Measurements from ENCODE around the gene G6PC3. TPM values are rescaled to one million over a fixed set of nuclear protein-coding genes. Genes with fewer than 3 reads are reported as not detected.

The G6PC3 gene
- total and polyA plus RNA-seq, 10 of the 15 experiments (the other 5 are each of a cell fraction or from before 2014, with no cell fraction given), result 13.0 to 93.7 (median 43.0) TPM

DNA sequence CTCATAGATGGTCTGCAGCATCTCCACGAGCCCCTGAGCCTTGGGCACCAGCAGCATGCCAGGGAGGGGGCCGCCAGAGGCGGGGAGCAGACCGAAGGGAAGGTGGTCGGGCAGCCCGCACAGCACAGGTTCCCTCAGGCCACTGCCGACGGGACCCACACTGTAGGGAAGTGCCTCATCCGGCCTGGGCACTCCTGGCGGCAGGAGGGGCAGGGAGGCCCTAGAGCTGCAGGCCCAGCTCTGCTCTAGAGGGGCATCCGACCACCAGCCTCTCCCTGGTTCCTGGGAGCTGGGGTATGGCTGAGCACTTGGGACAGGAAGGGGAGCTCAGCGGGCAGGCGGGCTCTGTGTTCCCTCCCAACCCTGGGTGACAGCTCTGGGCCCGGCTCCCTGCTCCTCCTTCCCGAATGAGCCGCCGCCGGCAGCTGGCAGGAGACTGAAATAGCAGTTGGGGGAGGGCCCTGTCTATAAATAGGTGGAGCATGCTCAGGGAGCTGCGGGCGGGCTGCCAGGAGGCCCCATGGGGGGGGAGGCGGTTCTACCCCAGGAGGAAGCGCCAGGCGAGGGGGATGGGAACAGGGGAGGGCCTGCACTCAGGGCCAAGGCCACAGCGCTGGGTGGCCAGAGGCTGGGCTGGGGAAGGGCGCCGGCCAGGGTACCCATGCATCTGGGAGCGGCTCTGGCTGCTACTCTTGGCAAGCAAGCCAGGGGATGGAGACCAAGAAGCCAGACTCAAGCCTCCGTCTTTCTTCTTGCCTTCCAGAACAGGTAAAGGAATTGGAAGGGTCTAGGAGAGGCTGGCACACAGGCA, 40.5 kb downstream of the G6PC3 start (continued):
- TF ChIP-seq, protein P1, sequence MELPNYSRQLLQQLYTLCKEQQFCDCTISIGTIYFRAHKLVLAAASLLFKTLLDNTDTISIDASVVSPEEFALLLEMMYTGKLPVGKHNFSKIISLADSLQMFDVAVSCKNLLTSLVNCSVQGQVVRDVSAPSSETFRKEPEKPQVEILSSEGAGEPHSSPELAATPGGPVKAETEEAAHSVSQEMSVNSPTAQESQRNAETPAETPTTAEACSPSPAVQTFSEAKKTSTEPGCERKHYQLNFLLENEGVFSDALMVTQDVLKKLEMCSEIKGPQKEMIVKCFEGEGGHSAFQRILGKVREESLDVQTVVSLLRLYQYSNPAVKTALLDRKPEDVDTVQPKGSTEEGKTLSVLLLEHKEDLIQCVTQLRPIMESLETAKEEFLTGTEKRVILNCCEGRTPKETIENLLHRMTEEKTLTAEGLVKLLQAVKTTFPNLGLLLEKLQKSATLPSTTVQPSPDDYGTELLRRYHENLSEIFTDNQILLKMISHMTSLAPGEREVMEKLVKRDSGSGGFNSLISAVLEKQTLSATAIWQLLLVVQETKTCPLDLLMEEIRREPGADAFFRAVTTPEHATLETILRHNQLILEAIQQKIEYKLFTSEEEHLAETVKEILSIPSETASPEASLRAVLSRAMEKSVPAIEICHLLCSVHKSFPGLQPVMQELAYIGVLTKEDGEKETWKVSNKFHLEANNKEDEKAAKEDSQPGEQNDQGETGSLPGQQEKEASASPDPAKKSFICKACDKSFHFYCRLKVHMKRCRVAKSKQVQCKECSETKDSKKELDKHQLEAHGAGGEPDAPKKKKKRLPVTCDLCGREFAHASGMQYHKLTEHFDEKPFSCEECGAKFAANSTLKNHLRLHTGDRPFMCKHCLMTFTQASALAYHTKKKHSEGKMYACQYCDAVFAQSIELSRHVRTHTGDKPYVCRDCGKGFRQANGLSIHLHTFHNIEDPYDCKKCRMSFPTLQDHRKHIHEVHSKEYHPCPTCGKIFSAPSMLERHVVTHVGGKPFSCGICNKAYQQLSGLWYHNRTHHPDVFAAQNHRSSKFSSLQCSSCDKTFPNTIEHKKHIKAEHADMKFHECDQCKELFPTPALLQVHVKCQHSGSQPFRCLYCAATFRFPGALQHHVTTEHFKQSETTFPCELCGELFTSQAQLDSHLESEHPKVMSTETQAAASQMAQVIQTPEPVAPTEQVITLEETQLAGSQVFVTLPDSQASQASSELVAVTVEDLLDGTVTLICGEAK (IDR thresholded peaks at IDR 0.05; ENCODE audit: borderline replicate concordance), result no peak
- TF ChIP-seq, protein P2, sequence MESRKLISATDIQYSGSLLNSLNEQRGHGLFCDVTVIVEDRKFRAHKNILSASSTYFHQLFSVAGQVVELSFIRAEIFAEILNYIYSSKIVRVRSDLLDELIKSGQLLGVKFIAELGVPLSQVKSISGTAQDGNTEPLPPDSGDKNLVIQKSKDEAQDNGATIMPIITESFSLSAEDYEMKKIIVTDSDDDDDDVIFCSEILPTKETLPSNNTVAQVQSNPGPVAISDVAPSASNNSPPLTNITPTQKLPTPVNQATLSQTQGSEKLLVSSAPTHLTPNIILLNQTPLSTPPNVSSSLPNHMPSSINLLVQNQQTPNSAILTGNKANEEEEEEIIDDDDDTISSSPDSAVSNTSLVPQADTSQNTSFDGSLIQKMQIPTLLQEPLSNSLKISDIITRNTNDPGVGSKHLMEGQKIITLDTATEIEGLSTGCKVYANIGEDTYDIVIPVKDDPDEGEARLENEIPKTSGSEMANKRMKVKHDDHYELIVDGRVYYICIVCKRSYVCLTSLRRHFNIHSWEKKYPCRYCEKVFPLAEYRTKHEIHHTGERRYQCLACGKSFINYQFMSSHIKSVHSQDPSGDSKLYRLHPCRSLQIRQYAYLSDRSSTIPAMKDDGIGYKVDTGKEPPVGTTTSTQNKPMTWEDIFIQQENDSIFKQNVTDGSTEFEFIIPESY (IDR thresholded peaks at IDR 0.05), result no peak
- TF ChIP-seq RB1 (IDR thresholded peaks at IDR 0.05; ENCODE audit: borderline replicate concordance), result no peak
- TF ChIP-seq BRCA1 (IDR thresholded peaks at IDR 0.05; ENCODE audit: low read depth, low read length), result no peak
- no peak for TF ChIP-seq HCFC1 (IDR thresholded peaks at IDR 0.05; ENCODE audit: low read length)
- TF ChIP-seq SP1 (IDR thresholded peaks at IDR 0.05; ENCODE audit: low read depth, low read length), result no peak
- TF ChIP-seq, protein P3, sequence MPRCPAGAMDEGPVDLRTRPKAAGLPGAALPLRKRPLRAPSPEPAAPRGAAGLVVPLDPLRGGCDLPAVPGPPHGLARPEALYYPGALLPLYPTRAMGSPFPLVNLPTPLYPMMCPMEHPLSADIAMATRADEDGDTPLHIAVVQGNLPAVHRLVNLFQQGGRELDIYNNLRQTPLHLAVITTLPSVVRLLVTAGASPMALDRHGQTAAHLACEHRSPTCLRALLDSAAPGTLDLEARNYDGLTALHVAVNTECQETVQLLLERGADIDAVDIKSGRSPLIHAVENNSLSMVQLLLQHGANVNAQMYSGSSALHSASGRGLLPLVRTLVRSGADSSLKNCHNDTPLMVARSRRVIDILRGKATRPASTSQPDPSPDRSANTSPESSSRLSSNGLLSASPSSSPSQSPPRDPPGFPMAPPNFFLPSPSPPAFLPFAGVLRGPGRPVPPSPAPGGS (IDR thresholded peaks at IDR 0.05; ENCODE audit: borderline replicate concordance, insufficient read depth, low read depth, low read length, poor library complexity, severe bottlenecking), result no peak
- TF ChIP-seq HDAC2 (IDR thresholded peaks at IDR 0.05), result no peak
- no peak for TF ChIP-seq EGR1 (IDR thresholded peaks at IDR 0.05; ENCODE audit: borderline replicate concordance in 1 of 2, low read depth in 2 of 2, low read length in 2 of 2)
- no peak; the same call in none of the 2 replicates for TF ChIP-seq DPF2 (IDR thresholded peaks at IDR 0.05)
- peak; percentile 53; the same call in 1 of the 2 replicates for TF ChIP-seq TARDBP (IDR thresholded peaks at IDR 0.05; ENCODE audit: borderline replicate concordance)
- TF ChIP-seq BACH1 (IDR thresholded peaks at IDR 0.05; ENCODE audit: borderline replicate concordance), result no peak; the same call in 1 of the 2 replicates
- TF ChIP-seq TCF12 (IDR thresholded peaks at IDR 0.05; ENCODE audit: low read depth, low read length), result peak; percentile 86
- no peak for TF ChIP-seq SREBF2 (IDR thresholded peaks at IDR 0.05; ENCODE audit: low read length)
- no peak for TF ChIP-seq ZNF207 (IDR thresholded peaks at IDR 0.05; ENCODE audit: borderline replicate concordance)
- no peak for TF ChIP-seq ATF7 (IDR thresholded peaks at IDR 0.05; ENCODE audit: low read depth)
- no peak for TF ChIP-seq NR2F1 (conservative IDR thresholded peaks at IDR 0.05)
- no peak for TF ChIP-seq PAX5 (IDR thresholded peaks at IDR 0.05; ENCODE audit: borderline replicate concordance, low read depth, low read length)
- TF ChIP-seq ZBED1 (IDR thresholded peaks at IDR 0.05; ENCODE audit: borderline replicate concordance), result no peak
- TF ChIP-seq ZNF24 (IDR thresholded peaks at IDR 0.05), result 0 out of 2 replicates have a peak, but pooled peaks have one; percentile 10
- TF ChIP-seq SPI1 (IDR thresholded peaks at IDR 0.05; ENCODE audit: borderline replicate concordance, insufficient read depth, low read depth, low read length), result peak; percentile 33; the same call in 1 of the 2 replicates
- TF ChIP-seq BMI1 (IDR thresholded peaks at IDR 0.05; ENCODE audit: borderline replicate concordance), result no peak
- TF ChIP-seq SMAD1 (IDR thresholded peaks at IDR 0.05; ENCODE audit: low read depth, partially characterized antibody), result peak; percentile 72
- TF ChIP-seq RUNX3 (IDR thresholded peaks at IDR 0.05; ENCODE audit: low read length), result 0 out of 2 replicates have a peak, but pooled peaks have one; percentile 23
- peak; percentile 62 for TF ChIP-seq LARP7 (IDR thresholded peaks at IDR 0.05)
